Activated T-helper 9 cell treated with anti-CD3 and anti-CD28 coated beads, Interleukin-2, amount 50 U/mL, for 16 hours (primary cell): ENCODE measurements around the gene KLC3.
"Not testable (repeated sequence)": the region's sequence is repeated elsewhere in the genome, so short reads cannot be mapped to it uniquely, and the experiment has no call there.

Experiments
- DNase-seq: peaks from one replicate; pipeline ENCODE4 v3.0.0-alpha.2; 2020; ENCODE audit warnings: low read depth

Gene KLC3

GRCh38 chr19:45340232-45340898, at the start of gene KLC3:
KLC3 (plus strand) TSS chr19:45340750; CDS start chr19:45345542, 4,792 bp downstream.
- peak; percentile 12 for DNase-seq

DNA sequence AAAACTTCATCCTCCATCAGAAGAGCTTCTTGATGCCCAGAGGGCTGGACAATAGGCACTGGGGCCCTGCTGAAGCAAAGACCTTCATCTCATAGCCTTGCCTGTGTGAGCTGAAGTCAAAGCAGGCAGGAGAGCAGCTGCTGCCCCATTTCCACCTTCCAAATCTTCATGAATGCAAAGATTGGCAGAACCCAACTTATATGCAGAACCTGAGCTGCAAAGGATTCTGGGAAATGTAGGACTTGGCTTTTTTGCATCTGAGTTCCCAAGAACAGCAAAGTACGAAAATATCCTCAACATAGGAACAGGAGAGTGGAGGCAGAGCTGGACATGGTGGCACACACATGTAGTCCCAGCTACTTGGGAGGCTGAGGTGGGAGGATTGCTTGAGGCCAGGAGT, 48.7 kb upstream of the KLC3 start:
- DNase-seq: no peak

DNA sequence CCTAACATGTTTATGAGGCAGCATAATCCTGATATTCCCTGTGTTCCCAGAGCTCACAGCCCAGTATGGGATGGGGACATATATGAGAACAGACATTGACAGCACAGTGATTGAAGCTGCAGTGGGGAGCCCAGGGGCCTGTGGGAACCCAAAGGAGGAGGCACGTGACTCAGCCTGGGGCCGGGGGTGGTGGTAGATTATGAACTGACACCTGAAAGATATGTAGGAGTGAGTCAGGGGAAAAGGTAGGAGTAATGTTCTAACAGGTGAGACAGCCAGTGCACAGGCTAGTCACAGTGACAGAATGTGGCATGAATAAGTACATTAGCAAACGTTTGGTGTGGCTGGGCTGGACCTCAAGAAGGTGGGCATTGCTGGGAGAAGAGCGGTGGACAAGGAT, 46.9 kb upstream of the KLC3 start:
- no peak for DNase-seq

- no peak for DNase-seq
These were observed 46.1 kb upstream of the KLC3 start for GRCh38 chr19:45294291-45295029.

DNA sequence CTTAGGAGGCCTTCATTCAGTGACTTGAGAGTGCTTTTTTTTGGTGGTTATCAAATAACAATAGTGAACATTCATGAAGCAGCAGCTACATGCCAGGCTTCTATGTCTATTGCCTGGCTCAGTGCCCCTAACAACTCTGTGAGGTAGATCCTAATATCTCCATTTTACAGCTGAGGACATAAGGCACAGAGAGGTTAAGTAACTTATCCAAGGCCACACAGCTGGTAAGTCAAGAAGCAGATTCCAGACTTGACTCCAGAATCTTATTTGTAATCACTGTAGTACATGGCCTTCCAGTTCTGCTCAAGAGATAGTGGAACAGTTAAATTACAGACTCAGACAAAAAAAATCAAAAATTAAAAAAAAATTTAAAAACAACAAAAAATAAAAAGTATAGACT, 44.7 kb upstream of the KLC3 start:
- DNase-seq: no peak

DNA sequence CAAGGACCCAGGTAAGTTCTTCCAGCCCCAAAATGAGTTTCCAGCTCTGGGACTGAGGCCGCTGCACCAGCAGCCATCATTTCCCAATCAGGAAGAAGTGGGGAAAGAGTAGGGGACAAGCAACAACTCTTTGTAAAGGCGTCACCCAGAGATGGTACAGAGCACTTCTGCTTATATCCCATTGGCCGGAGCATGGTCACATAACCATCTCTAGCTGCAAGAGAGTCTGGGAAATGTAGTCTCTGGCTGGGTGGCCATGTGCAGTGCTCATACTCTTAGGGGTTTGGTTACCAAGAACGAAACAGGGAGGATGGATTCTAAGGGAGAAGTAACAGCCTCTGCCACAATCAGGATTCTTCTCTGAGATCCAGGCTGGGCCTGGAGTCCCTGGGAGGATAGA, 44.2 kb upstream of the KLC3 start:
- DNase-seq: no peak

GRCh38 chr19:45297674-45298073, 42.9 kb upstream of the KLC3 start:
- DNase-seq: no peak

GRCh38 chr19:45298264-45298663, 42.3 kb upstream of the KLC3 start:
- DNase-seq: no peak

DNA sequence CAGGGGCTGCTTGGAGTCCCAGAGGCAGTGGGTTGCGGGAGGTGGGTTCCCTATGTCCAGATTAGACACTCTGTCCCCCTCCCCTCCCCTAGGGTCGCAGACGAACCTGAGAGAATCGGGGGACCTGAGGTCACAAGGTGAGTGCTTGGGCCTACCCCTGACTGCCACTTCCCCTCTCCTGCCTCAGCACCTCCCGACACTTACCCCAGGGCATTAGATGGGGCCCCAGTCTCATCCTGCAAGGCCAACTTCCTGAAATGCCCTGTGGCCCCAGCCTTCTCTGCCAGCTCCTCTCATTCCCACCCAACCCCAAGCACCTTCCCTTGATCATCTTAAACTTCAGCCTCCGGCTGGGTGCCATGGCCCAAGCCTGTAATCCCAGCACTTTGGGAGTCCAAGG, 40.8 kb upstream of the KLC3 start:
- DNase-seq: no peak

DNA sequence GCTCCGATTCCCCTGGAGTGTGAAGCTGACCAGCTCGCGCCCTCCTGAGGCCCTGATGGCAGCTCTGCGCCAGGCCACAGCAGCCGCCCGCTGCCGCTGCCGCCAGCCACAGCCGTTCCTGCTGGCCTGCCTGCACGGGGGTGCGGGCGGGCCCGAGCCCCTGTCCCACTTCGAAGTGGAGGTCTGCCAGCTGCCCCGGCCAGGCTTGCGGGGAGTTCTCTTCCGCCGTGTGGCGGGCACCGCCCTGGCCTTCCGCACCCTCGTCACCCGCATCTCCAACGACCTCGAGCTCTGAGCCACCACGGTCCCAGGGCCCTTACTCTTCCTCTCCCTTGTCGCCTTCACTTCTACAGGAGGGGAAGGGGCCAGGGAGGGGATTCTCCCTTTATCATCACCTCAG, 38.1 kb upstream of the KLC3 start:
- no peak for DNase-seq

GRCh38 chr19:45303269-45304060, 37.1 kb upstream of the KLC3 start:
- DNase-seq: no peak

DNA sequence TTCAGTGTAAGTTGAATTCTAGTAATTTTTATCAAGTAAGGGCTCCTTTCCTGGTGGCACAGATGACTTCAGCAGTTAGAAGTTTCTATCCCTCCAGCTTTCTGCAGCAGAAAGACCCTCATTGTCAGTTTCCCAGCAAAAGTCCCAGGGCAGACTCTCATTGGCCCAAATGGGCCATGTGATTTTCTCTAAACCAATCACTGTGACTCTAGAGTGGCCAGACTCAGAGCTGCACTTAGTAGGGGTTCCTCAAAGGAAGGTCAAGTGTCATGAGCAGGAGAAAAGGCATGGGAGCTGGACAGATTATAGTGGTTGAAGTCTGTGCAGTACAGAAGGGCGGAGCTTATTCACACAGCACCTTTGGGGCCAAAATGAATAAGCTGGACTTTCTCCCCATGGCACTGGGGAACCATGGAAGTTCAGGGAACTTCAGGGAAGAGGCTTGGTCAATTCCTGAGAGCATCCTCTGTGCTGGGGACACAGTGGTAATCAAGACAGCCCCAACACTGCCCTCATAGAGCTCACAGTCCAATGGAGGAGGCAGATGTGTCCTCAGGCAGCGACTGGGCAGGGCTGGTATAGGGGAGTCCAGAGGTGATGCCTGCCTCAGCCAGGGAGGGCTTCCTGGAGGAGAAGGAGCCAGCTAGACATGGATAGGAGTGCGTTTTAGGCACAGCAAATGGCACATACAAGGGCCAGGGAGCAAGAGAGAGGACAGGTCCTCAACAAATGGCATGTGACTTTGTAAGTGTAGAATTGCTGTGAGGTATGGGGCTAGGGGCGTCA, 36.2 kb upstream of the KLC3 start:
- no peak for DNase-seq

- no peak for DNase-seq
These were observed 35.5 kb upstream of the KLC3 start for GRCh38 chr19:45305007-45305406.

- no peak for DNase-seq
These were observed 35.1 kb upstream of the KLC3 start for GRCh38 chr19:45305421-45305820.

- DNase-seq: no peak
These were observed 34.5 kb upstream of the KLC3 start for GRCh38 chr19:45306040-45306439.

- DNase-seq: no peak
These were observed 34.0 kb upstream of the KLC3 start for GRCh38 chr19:45306518-45307027.

DNA sequence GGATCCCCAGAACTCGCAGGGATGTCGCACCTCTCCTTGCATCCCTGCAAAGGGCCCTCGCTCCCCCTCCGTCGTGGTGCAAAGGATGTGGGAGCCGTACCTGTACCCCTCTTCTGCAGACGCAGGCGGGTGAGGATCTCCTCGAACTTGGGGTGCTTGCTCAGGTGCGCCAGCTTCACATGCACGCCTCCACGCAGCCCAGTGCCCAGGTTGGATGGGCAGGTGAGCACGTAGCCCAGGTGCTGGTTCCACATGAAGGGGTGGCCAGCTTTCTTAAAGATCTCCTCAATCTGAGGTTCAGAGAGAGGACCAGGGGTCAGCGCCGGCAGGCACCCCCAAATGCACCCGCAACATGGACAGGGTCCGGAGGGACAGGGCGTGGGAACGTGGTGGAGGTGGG, 33.2 kb upstream of the KLC3 start:
- DNase-seq: no peak

DNA sequence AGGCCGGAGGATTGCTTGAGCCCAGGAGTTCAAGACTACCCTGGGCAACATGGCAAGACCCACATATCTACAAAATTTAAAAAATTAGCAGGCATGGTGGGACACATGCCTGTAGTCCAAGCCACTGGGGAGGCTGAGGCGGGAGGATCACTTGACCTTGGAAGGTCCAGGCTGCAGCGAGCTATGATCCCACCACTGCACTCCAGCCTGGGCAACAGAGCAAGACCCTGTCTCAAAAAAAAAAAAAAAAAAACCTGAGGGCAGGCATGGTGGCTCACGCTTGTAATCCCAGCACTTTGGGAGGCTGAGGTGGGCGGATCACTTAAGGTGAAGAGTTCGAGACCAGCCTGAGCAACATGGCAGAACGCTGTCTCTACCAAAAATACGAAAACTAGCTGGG, 31.2 kb upstream of the KLC3 start:
- not testable (repeated sequence) for DNase-seq

DNA sequence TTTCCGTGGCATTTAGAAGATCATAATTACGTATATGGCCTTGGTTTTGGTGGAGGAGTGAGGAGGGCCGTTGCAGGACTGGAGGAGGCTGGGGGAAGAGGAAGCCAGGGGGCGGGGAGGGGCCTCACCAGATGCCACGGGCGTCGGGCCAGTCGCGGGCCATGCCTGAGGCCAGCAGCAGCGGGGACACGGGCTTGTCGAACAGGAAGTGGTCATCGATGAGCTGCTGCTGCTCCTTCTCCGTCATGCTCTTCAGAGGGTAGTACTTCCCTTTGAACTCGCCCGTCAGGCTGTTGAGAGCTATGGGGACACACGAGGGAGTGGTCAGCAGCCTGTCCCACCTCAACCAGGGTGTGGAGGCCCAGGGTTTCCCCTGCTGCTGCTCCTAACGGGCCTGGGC, 28.9 kb upstream of the KLC3 start:
- no peak for DNase-seq

- not testable (repeated sequence) for DNase-seq
These were observed 28.3 kb upstream of the KLC3 start for GRCh38 chr19:45312285-45312684.

- no peak for DNase-seq
These were observed 25.8 kb upstream of the KLC3 start for GRCh38 chr19:45314708-45315245.

- no peak for DNase-seq
These were observed 25.2 kb upstream of the KLC3 start for GRCh38 chr19:45315304-45315703.
